ENCODE measurements around the gene MOV10. TPM values are rescaled to one million over a fixed set of nuclear protein-coding genes. Genes with fewer than 3 reads are reported as not detected.

MOV10 gene
- total and polyA plus RNA-seq, 8 donors: 25.9 to 137 (median 66.8) TPM

DNA sequence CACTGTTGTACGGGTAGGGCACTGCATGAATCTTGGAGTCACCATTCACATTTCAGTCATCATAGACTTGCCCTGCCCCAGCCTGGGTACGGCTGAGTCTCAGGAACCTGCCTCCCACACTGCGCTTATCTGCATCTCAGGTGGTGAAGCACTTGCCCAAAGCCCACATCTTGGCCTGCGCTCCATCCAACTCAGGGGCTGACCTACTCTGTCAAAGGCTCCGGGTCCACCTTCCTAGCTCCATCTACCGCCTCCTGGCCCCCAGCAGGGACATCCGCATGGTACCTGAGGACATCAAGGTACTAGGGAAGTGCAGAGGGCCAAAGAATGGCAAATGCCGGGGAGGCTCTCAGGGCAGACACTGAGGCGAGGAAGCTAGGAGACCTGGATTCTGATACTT is 20.8 kb downstream of the MOV10 start:
- no peaks in the 10 kb centered on the region for H3K9me3 ChIP-seq
- peaks cover 21 to 28% (median 22%) of the 10 kb centered on the region in 4 donors for H3K4me1 ChIP-seq
- DNase-seq: no peak
- intact Hi-C loops (cut with DNase I; ENCODE audit: low total_unique reads): no loop called here
- H3K36me3 ChIP-seq: peaks cover 47 to 99% (median 96%) of the 10 kb centered on the region in 4 donors
- no peak overlapping the region for H3K4me3 ChIP-seq
- WGBS, 5 donors: 87 to 97% (median 96%) methylated on average over 8 to 9 of the region's 9 CpGs
- no peak overlapping the region for H3K27ac ChIP-seq
- TF ChIP-seq POLR2A (IDR thresholded peaks at IDR 0.05) (no peak), POLR2AphosphoS5 (IDR thresholded peaks at IDR 0.05) (no peak), EP300 (IDR thresholded peaks at IDR 0.05) (no peak)
- TF ChIP-seq, protein P1, sequence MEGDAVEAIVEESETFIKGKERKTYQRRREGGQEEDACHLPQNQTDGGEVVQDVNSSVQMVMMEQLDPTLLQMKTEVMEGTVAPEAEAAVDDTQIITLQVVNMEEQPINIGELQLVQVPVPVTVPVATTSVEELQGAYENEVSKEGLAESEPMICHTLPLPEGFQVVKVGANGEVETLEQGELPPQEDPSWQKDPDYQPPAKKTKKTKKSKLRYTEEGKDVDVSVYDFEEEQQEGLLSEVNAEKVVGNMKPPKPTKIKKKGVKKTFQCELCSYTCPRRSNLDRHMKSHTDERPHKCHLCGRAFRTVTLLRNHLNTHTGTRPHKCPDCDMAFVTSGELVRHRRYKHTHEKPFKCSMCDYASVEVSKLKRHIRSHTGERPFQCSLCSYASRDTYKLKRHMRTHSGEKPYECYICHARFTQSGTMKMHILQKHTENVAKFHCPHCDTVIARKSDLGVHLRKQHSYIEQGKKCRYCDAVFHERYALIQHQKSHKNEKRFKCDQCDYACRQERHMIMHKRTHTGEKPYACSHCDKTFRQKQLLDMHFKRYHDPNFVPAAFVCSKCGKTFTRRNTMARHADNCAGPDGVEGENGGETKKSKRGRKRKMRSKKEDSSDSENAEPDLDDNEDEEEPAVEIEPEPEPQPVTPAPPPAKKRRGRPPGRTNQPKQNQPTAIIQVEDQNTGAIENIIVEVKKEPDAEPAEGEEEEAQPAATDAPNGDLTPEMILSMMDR (IDR thresholded peaks at IDR 0.05): no peak
- H3K27me3 ChIP-seq: no peaks in the 10 kb centered on the region

DNA sequence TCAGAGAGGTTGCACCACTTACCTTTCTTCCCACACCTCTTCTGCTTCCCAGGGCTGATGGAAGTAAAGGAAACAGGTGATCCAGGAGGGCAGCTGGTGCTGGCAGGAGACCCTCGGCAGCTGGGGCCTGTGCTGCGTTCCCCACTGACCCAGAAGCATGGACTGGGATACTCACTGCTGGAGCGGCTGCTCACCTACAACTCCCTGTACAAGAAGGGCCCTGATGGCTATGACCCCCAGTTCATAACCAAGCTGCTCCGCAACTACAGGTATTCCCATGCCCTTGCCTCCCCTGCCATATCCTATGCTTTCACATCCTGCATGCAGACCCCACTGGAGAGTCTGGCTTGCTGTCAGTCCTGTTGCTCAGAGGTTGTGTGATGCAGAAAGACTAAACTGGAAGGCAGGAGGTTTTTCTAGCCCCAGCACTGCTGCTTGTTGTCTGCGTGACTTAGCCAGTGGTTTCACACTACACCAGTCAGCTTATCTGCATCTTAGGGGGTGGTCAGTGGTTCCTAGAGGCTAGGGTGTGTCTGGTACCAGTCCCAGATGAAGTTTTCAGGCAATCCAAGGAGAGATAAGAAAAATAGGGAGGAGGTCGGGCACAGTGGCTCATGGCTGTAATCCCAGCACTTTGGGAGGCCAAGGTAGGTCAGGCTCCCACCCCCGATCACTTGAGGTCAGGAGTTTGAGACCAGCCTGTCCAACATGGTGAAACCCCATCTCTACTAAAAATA is 22.3 kb downstream of the MOV10 start:
- Histone ChIP-seq H3K27me3 (no peaks in the 10 kb centered on the region), H3K27ac (no peak overlapping the region), H3K4me1 (peaks cover 36 to 43% (median 37%) of the 10 kb centered on the region in 4 donors), H3K4me3 (no peak overlapping the region), H3K9me3 (no peaks in the 10 kb centered on the region), H3K36me3 (peaks cover 39 to 92% (median 86%) of the 10 kb centered on the region in 4 donors)
- 75 to 90% (median 81%) methylated on average over 7 of the region's 7 CpGs for WGBS, 5 donors
- DNase-seq: no peak
- TF ChIP-seq POLR2A (IDR thresholded peaks at IDR 0.05) (no peak), POLR2AphosphoS5 (IDR thresholded peaks at IDR 0.05) (no peak), EP300 (IDR thresholded peaks at IDR 0.05) (no peak)
- TF ChIP-seq, protein P1 (IDR thresholded peaks at IDR 0.05): no peak
- intact Hi-C loops (cut with DNase I; ENCODE audit: low total_unique reads): no loop called here

DNA sequence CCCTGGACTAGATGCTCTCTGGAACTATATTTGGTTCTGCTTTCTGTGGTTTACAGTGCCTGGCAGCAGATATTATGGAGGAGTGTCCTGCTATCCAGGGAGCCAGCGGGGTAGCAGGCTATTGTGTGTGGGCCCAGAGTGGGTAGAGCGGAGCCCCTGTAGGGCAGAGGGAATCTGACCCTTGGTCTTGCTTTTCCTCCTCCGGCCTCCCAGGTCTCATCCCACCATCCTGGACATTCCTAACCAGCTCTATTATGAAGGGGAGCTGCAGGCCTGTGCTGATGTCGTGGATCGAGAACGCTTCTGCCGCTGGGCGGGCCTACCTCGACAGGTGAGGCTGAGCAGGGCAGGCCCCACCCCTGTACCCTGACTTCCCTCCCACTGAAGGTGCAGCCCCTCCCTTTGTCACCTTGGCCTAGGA is 23.3 kb downstream of the MOV10 start:
- peak in 1 of 2 donors; percentile 21 for DNase-seq
- 89 to 98% (median 93%) methylated on average over 9 of the region's 9 CpGs for WGBS, 5 donors
- Histone ChIP-seq H3K27me3 (no peaks in the 10 kb centered on the region), H3K36me3 (peaks cover 37 to 92% (median 84%) of the 10 kb centered on the region in 4 donors), H3K27ac (peak overlapping the region in 3 of 5 donors; percentile 75 to 96 (median 88)), H3K9me3 (no peaks in the 10 kb centered on the region), H3K4me1 (peaks cover 46 to 53% (median 47%) of the 10 kb centered on the region in 4 donors), H3K4me3 (no peak overlapping the region)
- no peak for TF ChIP-seq EP300 (IDR thresholded peaks at IDR 0.05)
- intact Hi-C loops (cut with DNase I; ENCODE audit: low total_unique reads): no loop called here

DNA sequence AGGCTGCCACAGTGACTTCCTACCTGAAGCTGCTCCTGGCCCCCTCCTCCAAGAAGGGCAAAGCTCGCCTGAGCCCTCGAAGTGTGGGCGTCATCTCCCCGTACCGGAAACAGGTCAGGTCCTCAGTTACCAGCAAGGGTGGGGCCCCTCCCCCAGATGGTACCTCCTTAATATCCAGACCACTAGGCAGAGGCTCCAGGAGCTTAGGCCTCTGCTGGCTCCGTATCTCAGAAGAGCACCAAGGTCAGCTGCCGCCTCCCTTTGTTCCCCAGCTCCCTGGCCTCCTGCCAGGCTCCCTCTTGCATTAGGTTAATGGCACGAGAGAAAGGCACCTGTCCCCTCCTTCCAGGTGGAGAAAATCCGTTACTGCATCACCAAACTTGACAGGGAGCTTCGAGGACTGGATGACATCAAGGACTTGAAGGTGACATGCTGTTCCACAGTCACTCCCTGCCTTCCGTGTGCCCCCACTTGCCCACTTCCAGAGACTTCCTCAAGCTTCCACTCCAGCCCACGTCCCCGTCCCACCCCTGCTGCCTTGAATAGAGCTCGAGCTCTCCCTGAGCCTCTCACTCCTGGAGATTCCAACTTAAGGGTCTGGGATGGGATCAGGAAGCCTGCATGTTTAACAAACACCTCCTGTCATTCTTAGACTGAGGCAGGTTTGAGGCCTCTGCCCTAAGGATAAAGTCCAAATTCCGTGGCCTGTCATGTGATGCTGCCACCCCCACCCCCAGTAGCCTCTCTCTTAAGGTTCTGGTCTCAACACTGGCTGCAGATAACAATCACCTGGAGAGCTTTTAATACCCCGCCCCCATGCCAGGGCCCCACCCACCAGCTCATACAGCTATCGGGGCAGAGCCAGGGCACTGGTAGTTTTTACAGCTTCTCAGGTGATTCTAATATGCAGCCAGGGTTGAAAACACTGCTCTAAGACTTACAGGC is 24.2 kb downstream of the MOV10 start:
- Histone ChIP-seq H3K36me3 (peaks cover 34 to 92% (median 83%) of the 10 kb centered on the region in 4 donors), H3K27me3 (no peaks in the 10 kb centered on the region), H3K27ac (peak overlapping the region; percentile 1 to 96 (median 88)), H3K4me3 (no peak overlapping the region), H3K4me1 (peaks cover 51 to 62% (median 55%) of the 10 kb centered on the region in 4 donors), H3K9me3 (no peaks in the 10 kb centered on the region)
- TF ChIP-seq POLR2A (IDR thresholded peaks at IDR 0.05) (no peak), EP300 (IDR thresholded peaks at IDR 0.05) (no peak), POLR2AphosphoS5 (IDR thresholded peaks at IDR 0.05) (no peak)
- TF ChIP-seq, protein P1 (IDR thresholded peaks at IDR 0.05): no peak
- intact Hi-C loops (cut with DNase I; ENCODE audit: low total_unique reads): no loop called here
- DNase-seq: peak; percentile 70 to 81
- 49 to 58% (median 50%) methylated on average over 17 of the region's 17 CpGs for WGBS, 5 donors

All from stomach (tissue), 9 donors.